Fibroblast of mammary gland (primary cell): Measurements from ENCODE around the gene SYK.
"Not testable (repeated sequence)": the region's sequence is repeated elsewhere in the genome, so short reads cannot be mapped to it uniquely, and the experiment has no call there.

ENCODE experiments used
- DNase-seq: peaks from one replicate; pipeline ENCODE4 v3.0.0-alpha.2; 2010; ENCODE audit warnings: low read depth
- H3K4me3 ChIP-seq: 2 replicates; pipeline ENCODE4 v1.5.1; 2011; ENCODE audit warnings: low read depth, mild to moderate bottlenecking, low read length, moderate library complexity; ENCODE audit not compliant: control insufficient read depth
- CTCF ChIP-seq: conservative IDR thresholded peaks from 2 replicates; pipeline ENCODE4 v1.5.1; 2011; ENCODE audit warnings: low read depth, low read length, inconsistent platforms; ENCODE audit not compliant: control insufficient read depth, insufficient read depth

The SYK gene

GRCh38 chr9:90818279-90818678 lies 16.7 kb downstream of the SYK start:
- DNase-seq, result no peak

GRCh38 chr9:90820406-90820805 lies 18.8 kb downstream of the SYK start:
- not testable (repeated sequence) for DNase-seq

More at GRCh38 chr9:90818279-90818678, 16.7 kb downstream of the SYK start:
- H3K4me3 ChIP-seq, result no peak overlapping the region
- TF ChIP-seq CTCF, result no peak

GRCh38 chr9:90821236-90821635 lies 19.6 kb downstream of the SYK start:
- H3K4me3 ChIP-seq, DNase-seq: not testable (repeated sequence)

More at GRCh38 chr9:90820406-90820805, 18.8 kb downstream of the SYK start:
- H3K4me3 ChIP-seq, result not testable (repeated sequence)

- no peak for TF ChIP-seq CTCF
- H3K4me3 ChIP-seq, result no peak overlapping the region
- DNase-seq, result no peak
These were observed 20.1 kb downstream of the SYK start for GRCh38 chr9:90821697-90822096.

- TF ChIP-seq CTCF, result no peak
- DNase-seq, result no peak
These were observed 21.2 kb downstream of the SYK start for GRCh38 chr9:90822866-90823265.

GRCh38 chr9:90825586-90825985 lies 24.0 kb downstream of the SYK start:
- no peak for DNase-seq
- TF ChIP-seq CTCF, result no peak
- H3K4me3 ChIP-seq, result no peak overlapping the region

More at GRCh38 chr9:90822866-90823265, 21.2 kb downstream of the SYK start:
- no peak overlapping the region for H3K4me3 ChIP-seq

- DNase-seq, result no peak
- TF ChIP-seq CTCF, result no peak
- H3K4me3 ChIP-seq, result no peak overlapping the region
These were observed 24.9 kb downstream of the SYK start for GRCh38 chr9:90826326-90827020.
